Adrenal gland (tissue), 5 donors: ENCODE results near the gene FOXI1.

ENCODE experiments used
- POLR2A ChIP-seq, 2 donors: fragments of 450-650 bp; IDR thresholded peaks; one replicate each; pipeline ENCODE4 v1.6.1; 2017; ENCODE audit warnings: antibody characterized with exemption in 2 of 2, mild to moderate bottlenecking in 2 of 2, moderate library complexity in 1 of 2
- TF ChIP-seq, protein P1 (sequence below), 6 experiments: fragments of 450-650 bp in 4 of 6; fragments of 200-600 bp in 2 of 6; sonication (generic) in 1 of 6; IDR thresholded peaks; 1 replicate in 5 of 6; 2 replicates in 1 of 6; pipeline versions ENCODE4 v1.5.1 to v1.8.0; 2016 to 2021; ENCODE audit warnings: antibody characterized with exemption in 6 of 6, mild to moderate bottlenecking in 2 of 6, moderate library complexity in 1 of 6
- donor health status: DM: no; HTN: no; CAD: no.

DNA sequence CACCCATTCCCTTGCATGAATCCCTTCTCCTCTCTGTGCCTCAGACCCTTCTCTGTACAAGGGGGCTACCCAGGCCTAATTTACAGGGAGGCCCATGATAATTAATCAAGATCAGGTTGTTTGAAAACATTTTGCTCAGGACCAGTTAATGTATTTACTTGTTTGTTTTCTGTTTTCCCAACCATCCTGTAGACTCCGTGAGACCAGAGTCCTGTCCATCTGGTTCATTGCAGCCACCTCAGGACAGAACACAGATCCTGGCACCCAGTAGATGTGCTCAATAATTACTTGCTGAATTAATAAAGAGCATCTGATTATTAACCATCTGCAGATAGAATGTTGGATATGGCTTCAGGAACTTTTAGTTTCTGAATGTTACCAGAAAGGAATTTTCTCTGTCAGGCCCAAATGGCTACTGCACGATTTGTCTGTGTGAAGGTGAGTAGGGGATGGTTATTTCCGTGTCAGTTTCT, 27.3 kb downstream of the FOXI1 start:
- TF ChIP-seq, protein P1, sequence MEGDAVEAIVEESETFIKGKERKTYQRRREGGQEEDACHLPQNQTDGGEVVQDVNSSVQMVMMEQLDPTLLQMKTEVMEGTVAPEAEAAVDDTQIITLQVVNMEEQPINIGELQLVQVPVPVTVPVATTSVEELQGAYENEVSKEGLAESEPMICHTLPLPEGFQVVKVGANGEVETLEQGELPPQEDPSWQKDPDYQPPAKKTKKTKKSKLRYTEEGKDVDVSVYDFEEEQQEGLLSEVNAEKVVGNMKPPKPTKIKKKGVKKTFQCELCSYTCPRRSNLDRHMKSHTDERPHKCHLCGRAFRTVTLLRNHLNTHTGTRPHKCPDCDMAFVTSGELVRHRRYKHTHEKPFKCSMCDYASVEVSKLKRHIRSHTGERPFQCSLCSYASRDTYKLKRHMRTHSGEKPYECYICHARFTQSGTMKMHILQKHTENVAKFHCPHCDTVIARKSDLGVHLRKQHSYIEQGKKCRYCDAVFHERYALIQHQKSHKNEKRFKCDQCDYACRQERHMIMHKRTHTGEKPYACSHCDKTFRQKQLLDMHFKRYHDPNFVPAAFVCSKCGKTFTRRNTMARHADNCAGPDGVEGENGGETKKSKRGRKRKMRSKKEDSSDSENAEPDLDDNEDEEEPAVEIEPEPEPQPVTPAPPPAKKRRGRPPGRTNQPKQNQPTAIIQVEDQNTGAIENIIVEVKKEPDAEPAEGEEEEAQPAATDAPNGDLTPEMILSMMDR (IDR thresholded peaks at IDR 0.05), result no peak
- TF ChIP-seq POLR2A (IDR thresholded peaks at IDR 0.05), result no peak
